H1 (cell line): Measurements from ENCODE around the gene PGGHG. TPM values are rescaled to one million over a fixed set of nuclear protein-coding genes. Genes with fewer than 3 reads are reported as not detected.
"Not testable (repeated sequence)": the region's sequence is repeated elsewhere in the genome, so short reads cannot be mapped to it uniquely, and the experiment has no call there.

ENCODE experiments used
- CTCF ChIA-PET: fragments of 300-600 bp; sonication (Branson Sonifier 250); formaldehyde crosslinking; loops from one replicate; lab custom pipeline; 2021; ENCODE audit not compliant: partially characterized antibody; lab: Charles Lee
- POLR2A ChIA-PET: fragments of 300-600 bp; sonication (Branson Sonifier 250); formaldehyde crosslinking; loops from one replicate; lab custom pipeline; 2021; ENCODE audit warnings: inconsistent platforms; ENCODE audit not compliant: partially characterized antibody; lab: Charles Lee
- DNase-seq, 2 experiments: peaks; one replicate each; pipeline versions ENCODE4 v3.0.0 to v3.0.0-alpha.2; 2010 to 2022; ENCODE audit warnings: low spot score in 2 of 2, low read depth in 1 of 2, mixed read lengths in 1 of 2
- FAIRE-seq: peaks from 2 replicates; lab custom pipeline; 2011; peaks lifted over from hg19 to GRCh38; lab: Jason Lieb, UNC
- H2AFZ ChIP-seq: 2 replicates; pipeline ENCODE4 v1.8.1; 2012; ENCODE audit warnings: low read length, inconsistent platforms
- H2AK5ac ChIP-seq: 2 replicates; pipeline ENCODE4 v1.6.1; 2013; ENCODE audit warnings: low read depth, low read length
- H2BK120ac ChIP-seq: replicated peaks from 2 replicates; pipeline ENCODE3; 2013; ENCODE audit warnings: low read depth, low read length, inconsistent platforms
- H2BK12ac ChIP-seq: 2 replicates; pipeline ENCODE4 v1.6.1; 2013; ENCODE audit warnings: low read depth, low read length
- H2BK15ac ChIP-seq: 2 replicates; pipeline ENCODE4 v1.6.1; 2013; ENCODE audit warnings: low read length
- H2BK20ac ChIP-seq: 2 replicates; pipeline ENCODE4 v1.6.1; 2013; ENCODE audit warnings: low read length
- H2BK5ac ChIP-seq: 2 replicates; pipeline ENCODE4 v1.6.1; 2013; ENCODE audit warnings: low read depth, low read length
- H3K14ac ChIP-seq: 2 replicates; pipeline ENCODE4 v1.6.1; 2013; ENCODE audit warnings: inconsistent platforms; ENCODE audit not compliant: insufficient read length
- H3K18ac ChIP-seq: 2 replicates; pipeline ENCODE4 v1.6.1; 2013; ENCODE audit warnings: low read length; ENCODE audit errors: extremely low read depth
- H3K23ac ChIP-seq: 2 replicates; pipeline ENCODE4 v1.6.1; 2013; ENCODE audit warnings: inconsistent platforms; ENCODE audit not compliant: insufficient read length
- H3K23me2 ChIP-seq: 2 replicates; pipeline ENCODE4 v1.6.1; 2013; ENCODE audit warnings: low read depth, low read length
- H3K27ac ChIP-seq: 2 replicates; pipeline ENCODE4 v1.6.1; 2011; ENCODE audit warnings: low read depth, low read length, inconsistent platforms
- H3K27me3 ChIP-seq, 4 experiments: replicated peaks in 1 of 4; 1 replicate in 1 of 4; 2 replicates in 3 of 4; pipeline versions ENCODE4 v1.6.1 to v1.8.1; 2011 to 2013; ENCODE audit warnings: low read length in 3 of 4, mild to moderate bottlenecking in 3 of 4, inconsistent platforms in 2 of 4, mixed read lengths in 2 of 4, moderate library complexity in 1 of 4; ENCODE audit not compliant: control insufficient read depth in 3 of 4, insufficient read depth in 3 of 4; ENCODE audit errors: extremely low read depth in 1 of 4
- H3K36me3 ChIP-seq, 4 experiments: 2 replicates each; pipeline versions ENCODE4 v1.6.1 to v1.8.1; 2011 to 2013; ENCODE audit warnings: mild to moderate bottlenecking in 4 of 4, low read length in 3 of 4, moderate library complexity in 2 of 4, control low read depth in 1 of 4, inconsistent platforms in 1 of 4; ENCODE audit not compliant: insufficient read depth in 4 of 4, control insufficient read depth in 2 of 4
- H3K4ac ChIP-seq: replicated peaks from 2 replicates; pipeline ENCODE3; 2013; ENCODE audit warnings: low read length, low read depth, mixed read lengths, inconsistent platforms; ENCODE audit not compliant: insufficient read length
- H3K4me1 ChIP-seq, 4 experiments: replicated peaks in 1 of 4; 1 replicate in 1 of 4; 2 replicates in 3 of 4; pipeline versions ENCODE4 v1.6.1 to v1.8.1; 2011 to 2013; ENCODE audit warnings: low read length in 3 of 4, inconsistent platforms in 2 of 4, mixed read lengths in 1 of 4; ENCODE audit not compliant: insufficient read depth in 4 of 4, control insufficient read depth in 3 of 4
- H3K4me2 ChIP-seq, 2 experiments: 2 replicates each; pipeline versions ENCODE4 v1.6.1 to v1.8.1; 2011 to 2013; ENCODE audit warnings: low read depth in 2 of 2, low read length in 2 of 2, control low read depth in 1 of 2, inconsistent platforms in 1 of 2, mild to moderate bottlenecking in 1 of 2; ENCODE audit not compliant: insufficient read depth in 1 of 2
- H3K4me3 ChIP-seq, 4 experiments: fragments of 200-600, 300-600 bp in 1 of 4; sonication (generic), shearing (Covaris generic), sonication (Bioruptor Twin) in 1 of 4; 2 replicates each; pipeline versions ENCODE4 v1.5.1 to v1.8.1; 2011 to 2016; ENCODE audit warnings: low read length in 4 of 4, low read depth in 3 of 4, control low read depth in 2 of 4, inconsistent platforms in 2 of 4, mild to moderate bottlenecking in 2 of 4, mixed read lengths in 1 of 4, moderate library complexity in 1 of 4; ENCODE audit not compliant: insufficient read depth in 2 of 4; ENCODE audit errors: extremely low read depth in 1 of 4
- H3K56ac ChIP-seq: replicated peaks from 2 replicates; pipeline ENCODE3; 2013; ENCODE audit warnings: low read depth, mild to moderate bottlenecking, mixed read lengths, low read length, inconsistent platforms; ENCODE audit not compliant: insufficient read length
- H3K79me1 ChIP-seq: 2 replicates; pipeline ENCODE4 v1.6.1; 2013; ENCODE audit warnings: low read depth, low read length, control low read depth
- H3K79me2 ChIP-seq, 2 experiments: 2 replicates each; pipeline versions ENCODE4 v1.6.1 to v1.8.1; 2012 to 2013; ENCODE audit warnings: low read length in 2 of 2, mild to moderate bottlenecking in 2 of 2, inconsistent platforms in 1 of 2; ENCODE audit not compliant: insufficient read depth in 2 of 2, control insufficient read depth in 1 of 2
- H3K9ac ChIP-seq, 4 experiments: replicated peaks in 1 of 4; 1 replicate in 1 of 4; 2 replicates in 3 of 4; pipeline versions ENCODE4 v1.6.1 to v1.8.1; 2011 to 2013; ENCODE audit warnings: low read depth in 3 of 4, low read length in 3 of 4, control low read depth in 2 of 4, mild to moderate bottlenecking in 2 of 4, moderate library complexity in 2 of 4, inconsistent platforms in 1 of 4; ENCODE audit errors: extremely low read depth in 1 of 4
- H3K9me3 ChIP-seq, 2 experiments: 2 replicates each; pipeline versions ENCODE4 v1.6.1 to v1.8.1; 2012 to 2013; ENCODE audit warnings: mild to moderate bottlenecking in 2 of 2, moderate library complexity in 2 of 2, control low read depth in 1 of 2, inconsistent platforms in 1 of 2, low read depth in 1 of 2, low read length in 1 of 2, mixed read lengths in 1 of 2; ENCODE audit not compliant: insufficient read depth in 2 of 2
- H4K20me1 ChIP-seq, 2 experiments: replicated peaks in 1 of 2; 2 replicates each; pipeline versions ENCODE3 to v1.8.1; 2011 to 2013; ENCODE audit warnings: inconsistent platforms in 2 of 2, low read length in 2 of 2, mild to moderate bottlenecking in 1 of 2; ENCODE audit not compliant: insufficient read depth in 2 of 2, control insufficient read depth in 1 of 2
- H4K5ac ChIP-seq: 2 replicates; pipeline ENCODE4 v1.6.1; 2013; ENCODE audit warnings: low read length, low read depth, mixed read lengths, inconsistent platforms; ENCODE audit not compliant: insufficient read length
- H4K8ac ChIP-seq: 2 replicates; pipeline ENCODE4 v1.8.0; 2013; ENCODE audit warnings: mild to moderate bottlenecking, moderate library complexity, low read length, inconsistent platforms; ENCODE audit not compliant: insufficient read depth; ENCODE audit errors: extremely low read depth
- H4K91ac ChIP-seq: replicated peaks from 2 replicates; pipeline ENCODE3; 2013; ENCODE audit warnings: low read length, mixed read lengths, inconsistent platforms; ENCODE audit not compliant: insufficient read length
- WGBS, 2 experiments: shearing (Covaris generic) in 1 of 2; methylation state at CpG; one replicate each; pipeline versions ENCODE4 v1.1.6 to v1.1.7; 2013 to 2015; ENCODE audit warnings: low lambda C conversion rate in 2 of 2, mixed read lengths in 2 of 2, inconsistent platforms in 1 of 2, low coverage in 1 of 2, missing lambda C conversion rate in 1 of 2; ENCODE audit not compliant: insufficient replicate concordance in 2 of 2, insufficient coverage in 1 of 2, insufficient read length in 1 of 2; ENCODE audit errors: extremely low coverage in 1 of 2, missing lambda C conversion rate in 1 of 2; 5-methylcytosine and 5-hydroxymethylcytosine counted together
- polyA plus RNA-seq, 7 experiments: library from polyadenylated mRNA; depleted of rRNA in 3 of 7; stranded (reverse) in 5 of 7; unstranded in 2 of 7; fragments of >200 nt in 5 of 7; fragments of 200-250 nt in 2 of 7; gene quantifications; 1 replicate in 5 of 7; 2 replicates in 1 of 7; 4 replicates in 1 of 7; pipeline versions ENCODE4 v1.2.1 to v1.2.3, GENCODE V29; 2011 to 2013; ENCODE audit warnings: missing spikeins in 2 of 7, mixed read lengths in 2 of 7
- total RNA-seq: library from RNA; stranded (reverse); fragmentation: NEBNext Ultra II Directional; extraction: Animal tissue kit (Norgen Biotek cat#: 25700); gene quantifications from 2 replicates; pipeline ENCODE4 v1.2.1, GENCODE V29; 2021

Gene PGGHG
- total and polyA plus RNA-seq, 2 of the 8 experiments (the other 6 are each of a cell fraction or from before 2014, with no cell fraction given) = 34.8 to 60.7 TPM

DNA sequence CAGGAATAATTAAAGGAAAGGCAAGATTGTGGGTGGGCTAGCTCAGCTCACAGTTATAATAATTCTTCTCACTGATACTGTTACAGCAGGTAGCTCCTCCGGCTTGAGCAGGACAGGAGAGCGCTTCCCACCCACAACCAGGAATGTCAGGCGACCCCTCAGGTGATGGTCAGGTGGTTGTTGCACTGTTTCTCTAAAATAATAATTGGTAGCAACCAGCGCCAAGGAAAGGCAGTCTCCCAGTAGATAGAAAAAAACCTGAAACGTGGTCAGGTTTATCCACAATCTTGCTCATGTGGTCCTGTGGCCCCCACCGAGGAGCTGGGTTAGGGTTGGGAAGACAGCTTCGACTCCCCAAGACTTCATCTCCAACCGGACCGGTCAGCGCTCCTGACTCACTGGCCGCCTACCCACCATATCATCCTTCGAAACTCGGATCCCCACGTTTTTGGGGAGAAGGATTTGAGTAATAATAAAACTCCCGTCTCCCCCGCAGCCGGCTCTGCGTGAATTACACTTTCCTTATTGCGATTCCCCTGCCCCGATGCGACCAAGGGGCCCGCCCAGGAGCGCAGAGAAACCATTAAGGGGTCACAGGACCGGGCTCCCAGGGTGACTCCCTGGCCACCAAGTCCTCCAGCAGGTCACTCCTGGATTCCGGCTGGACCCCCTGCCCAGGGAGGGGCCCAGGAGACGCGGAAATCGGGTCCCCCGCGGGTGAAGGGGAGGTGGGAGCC, 28.9 kb downstream of the PGGHG start:
- peak overlapping the region; percentile 91 for H3K4ac ChIP-seq
- H3K56ac ChIP-seq, DNase-seq, H2BK15ac ChIP-seq, H2AFZ ChIP-seq, H3K79me1 ChIP-seq, FAIRE-seq, H4K8ac ChIP-seq, H3K9me3 ChIP-seq, H3K23ac ChIP-seq, H3K27me3 ChIP-seq, H3K9ac ChIP-seq, H3K36me3 ChIP-seq, H3K14ac ChIP-seq, H4K20me1 ChIP-seq: not testable (repeated sequence)
- peak overlapping the region; percentile 90; the same call in 1 of the 2 replicates for H2BK20ac ChIP-seq
- H3K4me2 ChIP-seq = peak overlapping the region; percentile 56 to 75
- peak overlapping the region; percentile 80; the same call in 1 of the 2 replicates for H2BK12ac ChIP-seq
- ChIA-PET CTCF (interaction anchor here (0.6 to 4.2 kb wide), 20 partner anchors 9 to 89 kb away, joined by 3 to 33 read pairs (median 5); partner anchors contain the start of genes IFITM2 and IFITM5), POLR2A (interaction anchor here (0.6 to 4.0 kb wide), 19 partner anchors 9 to 110 kb away, joined by 3 to 33 read pairs (median 4); partner anchors contain the start of genes BET1L, IFITM2 and RIC8A)
- H3K79me2 ChIP-seq = peaks cover 0 to 21% of the 10 kb centered on the region in 2 experiments; a peak in 2 of 4 replicates
- peak overlapping the region in 3 of 4 experiments; percentile 24 to 71 (median 29); a peak in 2 of 8 replicates for H3K4me3 ChIP-seq
- H2BK5ac ChIP-seq = peak overlapping the region; percentile 60; the same call in 1 of the 2 replicates
- H3K27ac ChIP-seq = peak overlapping the region; percentile 24; the same call in 1 of the 2 replicates
- H4K5ac ChIP-seq = peak overlapping the region; percentile 62
- H4K91ac ChIP-seq = peak overlapping the region; percentile 85
- H3K18ac ChIP-seq = peak overlapping the region; percentile 75
- WGBS, 2 experiments = 42% methylated on average over 6 of the region's 30 CpGs; no CpG with 5 or more reads in 1 of the 2 experiments
- H2BK120ac ChIP-seq = peak overlapping the region; percentile 54
- peaks cover 18% of the 10 kb centered on the region; the same call in 1 of the 2 replicates for H3K23me2 ChIP-seq
- H3K4me1 ChIP-seq = peaks cover 7 to 40% (median 30%) of the 10 kb centered on the region in 4 experiments
- H2AK5ac ChIP-seq = peak overlapping the region; percentile 93; the same call in 1 of the 2 replicates
